HG03521 (cell line): ENCODE data around the gene HMCN2.
"Not testable (repeated sequence)": the region's sequence is repeated elsewhere in the genome, so short reads cannot be mapped to it uniquely, and the experiment has no call there.

Experiments used
- ATAC-seq: cut with Tn5 transposase; IDR thresholded peaks from one replicate; pipeline ENCODE4 v1.9.1; 2021; ENCODE audit warnings: mild to moderate bottlenecking, moderate library complexity; ENCODE audit not compliant: unreplicated experiment

The HMCN2 gene

GRCh38 chr9:130383350-130383715 lies 117.8 kb downstream of the HMCN2 start:
- no peak for ATAC-seq

- no peak for ATAC-seq
Measured at GRCh38 chr9:130383979-130384676, 118.6 kb downstream of the HMCN2 start.

GRCh38 chr9:130385257-130385656 lies 119.7 kb downstream of the HMCN2 start:
- no peak for ATAC-seq

DNA sequence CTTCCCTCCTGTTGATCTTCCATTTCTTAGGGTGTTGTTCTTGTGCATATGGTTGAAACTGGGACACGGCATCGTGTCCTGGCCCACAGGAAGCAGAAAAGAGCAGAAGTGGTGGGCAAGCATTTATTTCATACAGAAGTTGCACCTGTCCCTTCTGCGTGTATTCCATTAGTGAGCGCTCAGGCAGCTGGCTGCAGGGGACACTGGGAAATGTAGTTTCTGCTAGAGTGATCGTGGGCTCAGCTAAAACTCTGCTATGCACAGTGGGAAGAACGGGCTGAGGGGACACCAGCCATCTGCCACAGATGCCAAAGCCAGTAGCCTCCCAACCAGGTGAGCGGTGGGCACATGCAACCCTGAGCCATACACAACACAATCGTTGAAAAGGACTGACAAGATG lies 121.8 kb downstream of the HMCN2 start:
- ATAC-seq = no peak

DNA sequence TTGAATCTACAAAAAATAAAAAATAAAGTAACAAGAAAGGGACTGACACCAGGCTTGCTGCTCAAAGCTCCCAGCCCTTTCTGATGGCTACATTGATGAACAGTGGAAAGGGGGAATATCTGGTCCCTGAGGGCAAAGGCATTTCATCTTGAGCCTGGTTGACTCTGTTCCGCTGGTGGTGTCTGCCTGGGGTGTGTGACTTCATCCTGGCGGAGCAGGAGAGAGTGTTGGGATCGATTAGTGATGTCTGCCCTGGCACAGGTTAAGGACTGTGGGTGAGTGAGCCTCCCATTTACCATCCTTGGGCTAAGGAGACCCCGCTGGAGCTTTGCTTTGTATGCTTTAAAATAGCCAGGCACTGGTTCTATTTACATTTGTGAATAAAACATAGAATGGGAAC lies 122.3 kb downstream of the HMCN2 start:
- ATAC-seq = no peak

DNA sequence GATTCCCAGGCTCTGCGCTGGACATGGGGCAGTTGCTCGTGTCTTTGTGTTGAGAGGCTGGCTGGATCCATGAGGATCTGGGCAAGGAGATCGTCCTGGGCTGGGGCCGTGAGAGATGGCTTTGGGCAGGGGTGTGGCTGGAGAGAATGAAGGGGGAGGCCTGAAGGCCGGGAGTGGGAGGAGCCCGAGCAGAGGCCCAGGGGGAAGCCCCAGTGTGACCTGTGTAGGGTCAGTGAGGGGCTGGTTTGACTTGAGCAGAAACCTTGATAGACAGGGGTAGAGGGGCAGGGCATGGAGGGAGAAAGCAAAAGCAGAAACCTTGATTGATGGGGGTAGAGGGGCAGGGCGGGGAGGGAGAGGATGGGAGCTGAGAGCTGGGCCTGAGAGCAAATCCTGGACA lies 124.8 kb downstream of the HMCN2 start:
- ATAC-seq = no peak

- ATAC-seq = no peak
Measured at GRCh38 chr9:130390986-130391385, 125.4 kb downstream of the HMCN2 start.

GRCh38 chr9:130391866-130392265 lies 126.3 kb downstream of the HMCN2 start:
- no peak for ATAC-seq

GRCh38 chr9:130393681-130394071 lies 128.1 kb downstream of the HMCN2 start:
- no peak for ATAC-seq

DNA sequence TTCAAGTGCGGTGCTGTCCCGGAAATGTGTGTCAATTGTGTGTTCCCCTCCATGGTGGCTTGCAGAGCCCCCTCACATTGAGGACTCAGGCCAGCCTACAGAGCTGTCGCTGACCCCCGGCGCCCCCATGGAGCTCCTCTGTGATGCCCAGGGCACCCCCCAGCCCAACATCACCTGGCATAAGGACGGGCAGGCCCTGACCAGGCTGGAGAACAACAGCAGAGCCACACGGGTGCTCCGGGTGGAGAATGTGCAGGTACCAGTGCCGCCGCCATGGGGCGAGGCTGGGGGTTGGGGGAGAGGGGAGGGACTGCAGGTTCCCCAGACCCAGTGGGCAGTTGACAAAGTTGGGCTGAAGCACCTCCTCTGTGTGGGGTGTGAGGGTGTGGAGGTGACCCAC lies 128.8 kb downstream of the HMCN2 start:
- no peak for ATAC-seq

GRCh38 chr9:130394814-130395470 lies 129.4 kb downstream of the HMCN2 start:
- no peak for ATAC-seq

- ATAC-seq = no peak
Measured at GRCh38 chr9:130395810-130396435, 130.4 kb downstream of the HMCN2 start.

- ATAC-seq = no peak
Measured at GRCh38 chr9:130396581-130396980, 131.0 kb downstream of the HMCN2 start.

DNA sequence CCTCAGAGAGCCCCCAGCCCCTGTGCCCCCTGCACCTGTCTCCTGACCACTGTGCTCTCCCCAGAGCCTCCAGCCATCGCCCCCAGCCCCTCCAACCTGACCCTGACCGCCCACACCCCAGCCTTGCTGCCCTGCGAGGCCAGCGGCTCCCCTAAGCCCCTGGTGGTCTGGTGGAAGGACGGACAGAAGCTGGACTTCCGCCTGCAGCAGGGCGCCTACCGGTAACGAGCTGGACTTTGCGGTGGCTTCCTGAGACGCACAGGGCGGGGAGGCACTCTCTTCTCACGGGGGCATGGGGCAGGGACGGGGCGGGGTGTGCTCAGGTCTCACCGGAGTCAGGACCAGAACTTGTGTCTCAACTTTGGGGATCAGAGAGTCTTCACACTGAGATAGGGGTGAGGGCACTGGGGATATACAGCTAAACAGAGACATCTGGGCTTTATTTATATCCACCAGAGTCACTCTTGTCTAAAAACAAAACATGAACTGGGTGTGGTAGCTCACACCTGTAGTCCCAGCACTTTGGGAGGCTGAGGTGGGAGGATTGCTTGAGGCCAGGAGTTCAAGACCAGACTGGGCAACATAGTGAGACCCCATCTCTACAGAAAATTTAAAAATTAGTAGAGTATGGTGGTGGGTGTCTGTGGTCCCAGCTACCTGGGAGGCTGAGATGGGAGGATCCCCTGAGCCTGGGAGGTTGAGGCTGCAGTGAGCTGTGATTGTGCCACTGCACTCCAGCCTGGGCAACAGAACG lies 133.1 kb downstream of the HMCN2 start:
- ATAC-seq = no peak

GRCh38 chr9:130399768-130400167 lies 134.2 kb downstream of the HMCN2 start:
- no peak for ATAC-seq

- ATAC-seq = no peak
Measured at GRCh38 chr9:130400870-130401269, 135.3 kb downstream of the HMCN2 start.

DNA sequence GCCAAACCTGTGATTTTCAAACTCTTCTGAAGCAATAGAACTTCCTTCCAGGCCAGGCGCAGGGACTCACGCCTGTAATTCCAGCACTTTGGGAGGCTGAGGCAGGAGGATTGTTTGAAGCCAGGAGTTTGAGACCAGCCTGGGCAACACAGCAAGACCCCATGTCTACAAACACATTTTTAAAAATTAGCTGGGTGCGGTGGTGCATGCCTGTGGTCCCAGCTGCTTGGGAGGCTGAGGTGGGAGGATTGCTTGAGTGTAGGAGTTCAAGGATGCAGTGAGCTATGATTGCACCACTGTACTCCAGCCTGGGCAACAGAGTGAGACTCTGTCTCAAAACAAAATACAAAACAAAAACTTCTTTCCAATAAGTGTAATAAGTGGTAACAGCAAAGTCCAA lies 136.2 kb downstream of the HMCN2 start:
- not testable (repeated sequence) for ATAC-seq

DNA sequence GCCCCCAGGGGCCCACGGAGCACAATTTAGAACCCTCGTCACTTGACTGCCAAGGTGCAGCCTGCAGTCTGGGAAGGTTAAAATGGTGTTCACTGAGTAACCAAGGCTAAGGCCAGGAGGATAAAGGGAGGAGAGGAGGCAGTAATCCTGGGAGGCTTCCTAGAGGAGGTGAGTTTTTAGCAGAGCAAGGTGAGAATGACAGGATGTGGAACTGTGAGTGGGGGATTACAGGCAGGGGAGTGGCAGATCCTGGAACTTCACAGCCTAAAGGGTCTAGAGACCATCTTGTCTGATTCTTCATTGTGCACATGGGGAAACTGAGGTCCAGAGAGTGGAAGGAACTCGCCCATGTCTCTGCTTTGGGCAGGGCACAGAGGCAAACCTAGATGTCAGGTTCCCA lies 136.7 kb downstream of the HMCN2 start:
- no peak for ATAC-seq

DNA sequence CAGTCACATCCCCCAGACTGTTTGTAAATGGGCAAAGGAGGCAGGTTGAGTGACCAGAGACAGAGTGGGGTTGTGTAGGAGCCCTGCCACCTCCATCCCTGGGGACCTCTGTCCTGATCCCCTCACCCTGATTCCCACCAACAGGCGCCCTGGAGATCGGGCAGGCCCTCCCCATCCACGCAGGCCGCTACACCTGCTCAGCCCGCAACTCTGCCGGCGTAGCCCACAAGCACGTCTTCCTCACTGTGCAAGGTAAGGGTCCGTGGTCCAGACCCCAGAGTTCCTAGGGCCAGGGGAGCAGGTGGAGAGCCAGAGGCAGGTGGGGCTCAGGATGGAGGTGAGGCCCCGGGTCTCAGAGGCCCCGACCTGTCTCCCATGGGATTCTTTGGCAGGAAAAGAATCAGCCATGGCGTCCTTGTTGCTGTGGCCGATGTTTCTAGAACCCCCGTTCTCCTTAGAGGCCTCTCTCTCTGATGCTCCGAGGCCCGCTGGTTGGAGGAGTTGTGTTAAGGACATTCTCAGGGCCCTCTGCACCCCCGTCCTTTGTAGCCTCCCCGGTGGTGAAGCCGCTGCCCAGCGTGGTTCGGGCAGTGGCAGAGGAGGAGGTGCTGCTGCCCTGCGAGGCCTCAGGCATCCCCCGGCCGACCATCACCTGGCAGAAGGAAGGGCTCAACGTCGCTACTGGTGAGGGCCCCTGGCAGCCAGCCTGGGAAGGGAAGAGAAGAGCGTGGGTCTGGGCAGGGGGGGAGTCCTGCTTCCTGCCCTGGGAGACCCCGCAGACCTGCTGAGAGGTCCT lies 137.3 kb downstream of the HMCN2 start:
- ATAC-seq = no peak

DNA sequence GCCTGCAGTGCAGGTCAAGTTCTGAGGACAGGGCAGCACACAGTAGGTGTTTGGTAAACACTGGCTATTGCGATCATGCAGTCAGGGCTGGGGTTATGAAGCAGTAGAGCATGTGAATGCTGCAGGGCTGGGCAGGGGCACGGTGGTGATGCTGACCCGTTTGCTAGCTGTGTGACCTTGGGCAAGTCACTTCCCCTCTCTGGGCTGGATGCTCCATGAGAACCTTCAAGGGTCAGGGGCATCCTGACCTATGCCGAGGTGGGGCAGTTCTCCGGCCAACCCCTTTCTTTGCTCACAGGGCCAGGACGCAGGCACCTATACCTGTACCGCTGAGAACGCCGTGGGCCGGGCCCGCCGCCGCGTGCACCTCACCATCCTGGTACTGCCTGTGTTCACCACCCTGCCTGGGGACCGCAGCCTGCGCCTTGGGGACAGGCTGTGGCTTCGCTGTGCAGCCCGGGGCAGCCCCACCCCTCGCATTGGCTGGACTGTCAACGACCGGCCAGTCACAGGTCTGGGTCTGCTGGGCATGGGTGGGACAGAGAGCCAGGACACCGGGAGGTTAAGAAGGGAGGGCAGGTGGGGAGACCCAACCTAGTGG lies 140.2 kb downstream of the HMCN2 start:
- ATAC-seq = no peak
